Anterior cingulate cortex (tissue), 58 donors: ENCODE measurements around the gene ANO9.

Experiments
- DNase-seq, 58 donors: peaks; one replicate each; lab custom pipeline; 2025; lab: John Stamatoyannopoulos, UW

ANO9 gene

DNA sequence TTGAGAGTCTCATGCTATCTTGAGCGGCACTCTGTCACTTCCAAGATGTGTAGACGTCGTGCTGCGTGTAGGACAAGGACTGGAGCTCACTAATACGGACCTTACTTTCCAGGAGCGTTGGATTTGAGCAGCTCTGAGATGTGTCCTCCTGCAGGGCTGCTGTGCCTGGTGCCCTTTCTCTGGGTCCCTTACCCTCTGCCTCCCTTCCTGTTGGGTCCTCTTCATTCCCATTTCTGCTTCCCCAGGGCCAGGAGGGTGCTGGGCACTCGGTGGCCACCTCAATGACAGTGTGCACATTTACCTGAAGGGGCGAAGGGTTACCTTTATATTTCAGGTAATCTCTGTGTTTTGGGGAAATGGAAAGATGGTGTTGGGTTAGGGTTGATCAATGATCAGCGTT, 12.2 kb upstream of the ANO9 start:
- DNase-seq = no peak

DNA sequence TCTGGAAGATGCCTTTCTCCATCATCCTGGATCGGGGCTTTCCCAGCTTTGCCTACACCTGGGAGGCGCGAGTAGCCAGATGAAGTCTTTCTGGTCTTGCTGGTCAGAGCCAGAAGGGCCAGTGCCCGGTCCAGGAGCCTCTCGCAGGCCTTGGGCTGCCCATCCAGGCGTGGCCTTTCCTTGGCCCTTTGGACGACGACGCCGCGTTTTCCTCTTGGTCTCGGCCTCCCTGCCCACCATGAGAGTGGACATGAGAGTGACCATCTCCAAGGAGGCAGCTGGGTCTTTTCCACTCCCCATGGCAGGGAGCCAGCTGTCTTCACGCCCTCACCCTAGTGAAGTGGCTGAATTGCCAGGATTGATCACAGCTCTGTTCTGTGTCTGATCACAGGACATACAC, 11.8 kb upstream of the ANO9 start:
- no peak for DNase-seq

DNA sequence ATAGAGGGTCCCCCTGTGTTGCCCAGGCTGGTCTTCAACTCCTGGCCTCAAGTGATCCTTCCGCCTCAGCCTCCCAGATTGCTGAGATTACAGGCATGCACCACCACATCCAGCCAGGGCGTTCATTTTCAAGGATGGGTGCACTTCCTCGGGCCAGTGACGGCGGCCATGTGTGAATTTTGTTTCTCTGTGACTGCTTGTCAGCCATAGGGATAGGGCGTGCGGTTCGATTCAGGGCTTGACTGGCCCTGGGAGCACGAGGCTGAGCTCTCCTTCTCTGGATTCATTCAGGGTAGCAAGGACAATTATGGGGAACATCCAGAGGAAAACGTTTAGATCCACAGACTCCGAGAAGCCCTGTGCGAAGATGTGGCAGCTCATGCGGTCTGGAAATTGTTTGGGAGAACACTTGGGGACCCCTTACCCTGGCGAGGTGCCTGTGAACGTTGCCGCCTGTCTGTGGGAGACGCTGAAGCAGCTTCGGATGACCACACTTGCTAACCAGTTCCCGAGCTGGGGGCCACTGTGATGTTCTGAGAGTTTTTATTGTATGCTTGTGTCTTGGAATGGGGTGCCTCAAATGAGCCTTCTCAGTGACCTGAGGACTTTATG, 11.2 kb upstream of the ANO9 start:
- no peak for DNase-seq

DNA sequence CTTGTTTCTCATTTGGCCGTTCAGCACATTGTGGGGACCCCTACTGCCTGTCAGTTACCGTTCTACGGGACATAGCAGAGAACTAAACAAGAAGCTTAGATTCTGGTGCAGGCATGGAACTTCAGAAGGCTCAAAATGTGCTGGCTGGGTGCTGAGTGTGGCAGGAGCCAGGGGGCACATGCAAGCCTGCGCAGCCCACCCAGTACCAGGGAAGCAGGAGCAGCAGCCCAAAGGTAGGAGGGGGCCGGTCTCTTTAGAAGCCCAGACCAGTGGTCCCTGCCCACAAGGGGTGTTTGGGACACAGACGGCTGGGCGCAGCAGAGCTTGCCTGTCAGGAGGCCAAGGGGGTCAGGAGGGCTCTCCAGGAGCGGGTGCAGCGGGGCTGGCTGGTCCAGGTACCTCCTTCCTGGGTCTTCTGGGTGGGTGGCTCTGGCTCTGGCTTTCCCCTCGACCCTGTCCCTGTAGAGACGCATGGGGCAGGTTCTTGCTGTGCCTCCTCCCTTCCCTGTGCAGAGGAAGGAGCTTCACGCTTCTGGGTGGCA, 10.5 kb upstream of the ANO9 start:
- no peak for DNase-seq

DNA sequence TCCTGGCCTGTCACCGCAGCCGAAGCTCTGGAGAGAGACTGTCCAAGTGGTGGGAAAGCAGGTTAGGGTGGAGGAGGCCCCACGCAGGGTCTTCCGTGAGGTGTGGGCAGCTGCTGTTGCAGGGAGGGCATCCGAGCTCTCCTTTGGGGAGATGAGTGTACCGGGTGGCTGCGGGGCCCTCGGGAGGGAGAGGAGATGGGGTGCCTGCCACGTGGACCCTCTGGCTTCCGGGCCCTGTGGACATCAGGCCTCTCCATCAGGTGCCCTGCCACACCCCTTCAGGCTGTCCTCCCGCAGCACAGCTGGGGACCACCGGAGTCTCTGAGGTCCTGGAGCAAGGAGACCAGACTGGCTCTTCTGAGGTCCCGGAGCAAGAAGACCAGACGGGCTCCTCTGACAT, 9.9 kb upstream of the ANO9 start:
- DNase-seq = no peak

DNA sequence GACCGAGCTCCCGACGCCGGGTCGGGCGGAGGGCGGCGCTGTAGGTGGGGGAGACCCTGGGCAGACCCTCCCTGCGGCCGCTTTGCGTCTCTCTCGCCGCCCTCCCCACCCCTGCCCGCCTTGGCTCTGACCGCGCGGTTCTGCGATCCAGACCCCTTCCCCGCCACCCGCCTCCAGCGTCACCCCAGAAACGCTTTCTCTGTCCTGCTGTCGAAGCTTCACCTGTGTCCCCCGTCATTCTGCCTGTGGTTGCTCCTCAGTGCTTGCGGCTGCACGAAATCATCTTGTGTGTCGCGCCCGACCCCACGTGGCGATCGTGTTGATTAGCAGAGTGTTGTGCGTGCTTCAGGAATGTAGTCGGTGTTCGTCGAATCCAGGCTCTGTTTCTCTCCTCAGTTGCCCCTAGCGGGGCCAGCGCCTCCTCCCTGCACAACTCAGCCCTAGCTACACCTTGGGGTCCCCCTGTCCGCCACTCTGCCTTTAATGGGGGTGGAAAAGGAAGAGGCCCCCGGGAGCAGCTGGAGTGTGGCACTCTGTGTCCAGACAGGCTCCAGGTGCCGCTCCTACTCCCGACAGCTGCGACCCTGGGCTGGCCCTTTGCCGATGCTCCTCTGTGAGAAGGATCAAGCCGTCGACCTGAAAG, 9.1 kb upstream of the ANO9 start:
- DNase-seq = peak in 48 of 58 donors; percentile 9 to 73 (median 45)

DNA sequence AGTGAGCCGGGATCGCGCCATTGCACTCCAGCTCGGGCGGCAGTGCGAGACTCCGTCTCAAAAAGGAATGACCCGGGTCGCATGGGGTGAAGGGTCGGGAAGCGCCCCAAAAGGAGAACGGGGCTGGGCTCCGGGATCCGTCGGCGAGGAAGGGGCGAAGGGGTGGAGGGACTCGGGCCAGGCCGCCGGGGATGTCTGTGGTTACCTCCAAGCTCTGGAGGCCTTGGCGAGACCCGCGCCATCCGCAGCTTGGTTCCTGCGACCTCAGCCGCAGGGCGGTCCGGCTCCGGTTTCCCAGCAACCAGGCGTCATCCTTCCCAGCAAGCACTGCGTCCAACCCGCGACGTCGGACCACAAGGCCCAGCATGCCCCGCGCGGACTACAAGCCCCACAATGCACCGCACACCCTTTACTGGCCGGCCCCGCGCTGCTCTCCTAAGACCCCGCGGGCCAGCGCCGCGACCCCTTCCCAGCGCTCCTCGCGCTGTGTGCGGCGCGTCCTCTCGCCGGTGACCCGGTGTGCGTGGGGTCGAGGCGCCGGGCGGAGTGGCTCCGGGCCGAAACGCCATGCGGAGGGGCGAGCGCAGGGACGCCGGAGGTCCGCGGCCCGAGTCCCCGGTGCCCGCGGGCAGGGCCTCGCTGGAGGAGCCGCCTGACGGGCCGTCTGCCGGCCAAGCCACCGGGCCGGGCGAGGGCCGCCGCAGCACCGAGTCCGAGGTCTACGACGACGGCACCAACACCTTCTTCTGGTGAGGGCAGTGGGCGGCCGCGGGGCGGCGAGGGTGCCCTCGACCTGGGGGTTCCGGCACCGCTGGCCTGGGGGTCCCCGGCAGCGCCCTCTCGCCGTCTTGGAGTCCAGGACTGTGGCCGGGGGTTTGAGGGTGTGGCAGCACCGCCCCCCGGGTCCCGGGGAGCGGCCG, 8.3 kb upstream of the ANO9 start, which contains the start of gene PTDSS2:
Gene PTDSS2, plus strand, starts transcription at position 391 of the 920 bp plus-strand sequence. Its CDS starts 177 bp downstream, at position 568.
- peak; percentile 51 to 97 (median 93) for DNase-seq

DNA sequence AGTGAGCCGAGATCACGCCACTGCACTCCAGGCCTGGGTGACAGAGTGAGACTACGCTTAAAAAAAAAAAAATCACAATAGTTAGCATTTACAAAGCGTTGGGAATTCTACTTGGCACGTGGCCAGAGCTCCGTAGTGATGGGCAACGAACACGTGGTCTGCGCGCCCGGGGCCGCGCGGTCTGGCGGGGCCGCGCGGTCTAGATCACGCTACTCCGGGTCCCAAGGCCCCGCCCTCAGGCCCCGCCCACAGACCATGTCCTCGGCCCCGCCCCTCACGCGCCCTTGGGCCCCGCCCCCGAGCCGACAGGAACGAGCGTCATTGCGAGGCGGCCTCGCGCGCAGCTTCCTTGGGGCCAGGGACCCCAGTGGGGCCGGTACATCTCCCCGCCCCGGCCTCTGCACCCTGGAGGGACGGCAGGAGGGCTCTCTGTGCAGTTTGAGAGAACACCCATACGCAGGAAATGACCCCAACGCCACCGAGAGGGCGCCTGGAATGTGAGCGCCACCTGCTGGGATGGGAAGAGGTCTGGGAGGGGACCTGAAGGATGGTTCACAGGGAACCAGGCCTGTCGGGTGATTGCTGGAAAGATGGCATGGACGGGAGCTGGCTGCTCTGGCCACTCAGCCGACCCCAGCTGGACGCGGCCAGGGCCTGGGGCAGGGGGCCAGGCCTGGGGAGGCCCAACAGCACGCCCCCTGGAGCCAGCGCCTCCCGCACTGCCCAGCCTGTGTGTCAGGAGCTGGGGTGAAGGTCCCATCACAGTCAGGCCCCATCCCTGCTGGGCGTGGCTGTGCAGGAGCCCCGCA, 6.3 kb upstream of the ANO9 start:
- peak; percentile 50 to 97 (median 89) for DNase-seq

DNA sequence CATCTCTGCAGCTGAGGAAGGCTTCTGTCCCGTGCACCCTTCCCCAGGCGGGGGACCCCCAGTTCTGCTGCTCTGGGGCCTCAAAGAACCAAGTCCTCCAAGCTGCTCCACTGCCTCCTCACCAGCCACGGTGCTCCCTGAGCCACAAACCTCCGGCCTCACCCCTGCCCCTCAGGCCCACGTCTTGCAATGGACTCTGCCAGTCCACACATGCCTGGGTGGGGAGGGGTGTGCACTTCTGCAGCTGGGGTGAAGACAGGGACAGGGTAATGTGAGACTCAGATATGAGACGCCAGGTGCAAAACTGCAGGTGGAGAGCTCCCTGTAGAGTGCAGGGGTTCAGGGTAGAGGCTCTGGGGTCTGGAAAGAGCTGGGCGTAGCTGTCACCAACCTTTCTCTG, 5.1 kb upstream of the ANO9 start:
- DNase-seq = no peak

DNA sequence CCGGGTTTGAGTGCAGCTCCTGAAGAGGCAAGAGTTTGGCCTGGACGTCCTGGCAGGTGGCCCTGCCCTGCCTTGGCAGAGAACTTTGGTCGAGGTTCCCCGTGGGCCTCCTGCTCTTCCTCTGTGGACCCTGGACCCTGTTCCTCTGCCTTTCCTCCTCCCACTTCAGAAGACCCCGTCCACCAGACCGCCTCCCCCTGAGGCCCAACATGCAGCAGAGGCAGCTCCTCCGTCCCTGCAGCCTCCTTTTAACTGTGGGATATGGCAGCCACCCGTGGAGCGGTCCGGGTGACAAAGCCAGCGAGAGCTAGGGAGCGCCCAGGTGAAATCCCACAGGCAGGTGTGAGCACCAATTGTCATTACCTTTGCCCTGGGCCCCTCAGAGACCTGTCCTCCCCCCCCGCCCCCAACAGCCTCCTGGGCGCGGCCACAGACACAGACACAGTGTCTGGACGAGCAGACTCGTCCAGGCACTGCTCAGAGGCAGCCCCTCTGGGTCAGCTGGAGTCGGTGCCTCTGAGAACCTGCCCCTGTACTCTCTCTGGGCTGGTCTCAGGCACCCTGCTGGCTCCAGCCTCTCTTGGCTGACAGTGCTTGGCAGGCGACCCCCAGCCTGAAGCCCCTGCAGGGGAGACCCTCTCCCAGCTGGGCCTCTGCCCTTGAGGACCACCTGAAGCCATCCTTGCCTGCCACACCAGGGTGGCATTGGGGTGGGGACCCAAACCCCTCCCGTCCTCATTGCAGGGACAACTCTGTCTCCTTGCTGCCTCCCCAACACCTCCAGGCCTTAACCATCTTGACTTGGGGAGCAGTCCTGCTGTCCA, 4.2 kb upstream of the ANO9 start:
- DNase-seq = no peak

DNA sequence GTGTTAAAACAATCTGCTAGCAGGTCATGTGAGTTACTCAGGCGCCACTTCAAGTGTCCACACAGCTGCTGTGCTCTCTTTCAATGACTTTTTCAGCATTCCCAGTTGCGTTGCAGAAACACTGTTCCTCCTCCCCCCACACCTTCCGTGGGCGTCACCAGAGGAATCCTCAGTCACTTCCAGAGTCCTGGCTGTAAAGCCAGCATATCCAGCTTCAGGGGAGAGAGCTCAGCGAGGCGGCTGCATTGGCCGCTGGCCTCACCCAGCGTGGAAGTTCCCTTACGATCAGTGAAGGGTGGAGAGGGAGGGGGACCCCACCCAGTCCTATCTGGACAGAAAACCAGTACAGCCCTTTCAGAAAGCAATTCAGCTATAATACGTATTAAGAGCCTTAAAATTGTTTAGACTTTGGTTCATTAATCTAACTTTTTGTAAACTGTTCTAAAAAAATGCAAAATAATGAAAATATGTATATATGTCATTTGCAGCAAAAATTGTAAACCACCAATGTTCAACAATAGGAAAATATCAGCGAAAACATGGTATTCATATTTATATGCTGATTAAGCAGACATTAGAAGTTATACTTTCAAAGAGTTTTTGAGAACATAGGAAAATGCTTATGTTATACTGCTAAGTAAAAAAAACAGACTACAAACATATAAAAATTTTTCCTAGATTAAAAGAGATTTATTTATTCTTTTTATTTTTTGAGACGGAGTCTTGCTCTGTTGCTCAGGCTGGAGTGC, 2.8 kb upstream of the ANO9 start:
- no peak for DNase-seq

DNA sequence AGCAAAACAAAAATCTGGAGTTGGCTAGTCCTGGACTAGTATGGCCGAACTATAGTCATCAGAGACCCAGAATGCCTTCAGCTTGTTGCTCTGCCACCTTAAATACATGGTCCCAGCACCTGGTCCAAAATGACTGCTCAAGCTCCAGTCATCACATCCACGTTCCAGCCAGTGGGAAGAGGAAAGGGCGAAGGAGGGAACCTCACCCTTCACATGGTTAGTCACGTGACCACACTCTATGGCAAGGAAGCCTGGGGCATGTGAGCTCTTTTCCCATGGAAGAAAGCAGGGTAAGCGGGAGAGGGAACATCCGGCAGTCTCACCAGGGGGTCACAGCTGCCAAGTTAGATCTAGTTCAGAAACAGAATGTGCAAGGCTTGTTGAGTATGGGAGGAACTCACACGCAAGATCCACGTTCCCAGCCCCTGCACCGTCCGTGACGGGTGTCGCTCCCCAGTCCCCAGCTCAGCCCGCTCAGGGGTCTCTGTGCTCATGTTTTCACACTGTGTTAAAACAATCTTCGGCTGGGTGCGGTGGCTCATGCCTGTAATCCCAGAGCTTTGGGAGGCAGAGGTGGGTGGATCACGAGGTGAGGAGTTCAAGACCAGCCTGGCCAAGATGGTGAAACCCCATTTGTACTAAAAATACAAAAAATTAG, 1.9 kb upstream of the ANO9 start:
- no peak for DNase-seq

DNA sequence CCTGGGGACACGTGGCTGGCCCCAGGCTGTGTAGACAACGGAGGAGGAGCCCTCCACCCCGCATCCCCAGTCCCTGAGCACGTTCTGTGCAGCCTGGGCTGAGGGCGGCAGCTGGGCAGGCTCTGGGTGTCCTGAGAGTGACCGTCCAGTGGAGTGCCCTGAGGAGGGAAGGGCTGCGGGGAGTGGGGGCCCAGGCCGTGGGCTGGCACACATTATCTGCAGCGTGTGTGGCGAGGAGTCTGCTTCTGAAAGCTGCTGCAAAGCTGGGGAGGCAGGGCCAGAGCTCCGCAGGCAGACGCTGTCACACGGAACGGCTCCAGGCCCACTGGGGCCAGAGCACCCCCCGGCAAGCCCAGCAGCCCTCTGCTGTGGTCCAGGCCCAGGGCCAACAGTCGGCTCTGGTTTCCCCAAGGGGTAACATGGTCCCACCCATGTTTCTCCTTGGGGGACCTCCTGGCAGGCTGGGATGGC, 835 bp upstream of the ANO9 start:
- DNase-seq = no peak

DNA sequence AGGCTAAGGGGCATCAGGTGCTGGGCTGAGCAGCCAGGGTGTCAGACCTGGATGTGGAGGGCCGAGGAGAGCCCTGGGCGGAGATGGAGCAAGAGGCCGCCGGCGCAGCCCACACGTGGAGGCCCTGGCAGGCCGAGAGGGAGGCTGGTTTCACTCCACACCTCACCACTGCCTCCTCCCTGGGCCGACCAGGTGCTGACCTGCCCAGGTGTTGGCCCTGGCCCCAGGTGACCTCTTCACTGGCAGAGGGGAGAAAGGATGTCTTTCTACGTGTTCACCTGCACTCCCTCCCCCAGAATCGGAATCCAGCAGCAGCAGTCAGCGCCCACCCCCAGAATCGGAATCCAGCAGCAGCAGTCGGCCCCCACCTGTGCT, 781 bp downstream of the ANO9 start:
- DNase-seq = no peak

DNA sequence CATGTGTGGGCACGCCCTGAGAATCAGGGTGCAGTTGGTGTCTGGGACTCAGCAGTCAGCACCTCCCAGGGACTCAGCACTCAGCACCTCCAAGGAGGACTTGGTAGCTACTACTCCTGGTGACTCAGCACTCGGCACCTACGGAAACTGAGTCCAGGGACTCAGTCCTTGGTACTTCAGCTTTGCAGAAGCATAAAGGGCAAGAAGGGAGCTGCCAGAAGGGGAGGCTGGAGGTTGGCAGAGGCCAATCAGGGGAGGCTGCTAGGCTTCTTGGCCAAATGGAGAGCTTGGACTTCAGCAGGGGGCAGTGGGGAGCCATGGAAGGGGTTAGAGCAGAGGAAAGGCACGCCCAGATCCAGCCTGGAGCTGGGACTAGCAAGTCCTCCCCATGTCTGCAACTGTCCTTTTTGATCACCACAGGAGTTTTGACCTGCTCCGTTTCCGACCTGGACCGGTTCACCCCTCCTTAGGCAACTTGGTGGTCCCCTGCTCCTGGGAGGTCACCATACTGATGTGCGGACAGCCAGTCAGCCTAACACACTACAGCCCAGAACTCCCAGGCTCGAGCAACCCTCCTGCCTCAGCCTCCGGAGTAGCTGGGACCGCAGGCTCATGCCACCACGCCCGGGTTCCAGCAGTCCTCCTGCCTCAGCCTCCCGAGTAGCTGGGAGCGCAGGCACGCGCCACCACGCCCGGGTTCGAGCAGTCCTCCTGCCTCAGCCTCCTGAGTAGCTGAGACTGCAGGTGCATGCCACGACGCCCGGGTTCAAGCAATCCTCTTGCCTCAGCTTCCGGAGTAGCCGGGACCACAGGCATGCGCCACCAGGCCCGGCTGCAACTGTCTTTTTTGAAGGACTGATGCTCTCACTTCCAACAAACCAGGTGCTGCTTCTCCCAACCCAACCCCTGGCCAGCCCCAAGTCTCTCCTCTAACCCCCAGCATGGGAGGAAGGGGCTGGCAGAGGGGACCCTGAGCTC, 1.5 kb downstream of the ANO9 start:
- no peak for DNase-seq

DNA sequence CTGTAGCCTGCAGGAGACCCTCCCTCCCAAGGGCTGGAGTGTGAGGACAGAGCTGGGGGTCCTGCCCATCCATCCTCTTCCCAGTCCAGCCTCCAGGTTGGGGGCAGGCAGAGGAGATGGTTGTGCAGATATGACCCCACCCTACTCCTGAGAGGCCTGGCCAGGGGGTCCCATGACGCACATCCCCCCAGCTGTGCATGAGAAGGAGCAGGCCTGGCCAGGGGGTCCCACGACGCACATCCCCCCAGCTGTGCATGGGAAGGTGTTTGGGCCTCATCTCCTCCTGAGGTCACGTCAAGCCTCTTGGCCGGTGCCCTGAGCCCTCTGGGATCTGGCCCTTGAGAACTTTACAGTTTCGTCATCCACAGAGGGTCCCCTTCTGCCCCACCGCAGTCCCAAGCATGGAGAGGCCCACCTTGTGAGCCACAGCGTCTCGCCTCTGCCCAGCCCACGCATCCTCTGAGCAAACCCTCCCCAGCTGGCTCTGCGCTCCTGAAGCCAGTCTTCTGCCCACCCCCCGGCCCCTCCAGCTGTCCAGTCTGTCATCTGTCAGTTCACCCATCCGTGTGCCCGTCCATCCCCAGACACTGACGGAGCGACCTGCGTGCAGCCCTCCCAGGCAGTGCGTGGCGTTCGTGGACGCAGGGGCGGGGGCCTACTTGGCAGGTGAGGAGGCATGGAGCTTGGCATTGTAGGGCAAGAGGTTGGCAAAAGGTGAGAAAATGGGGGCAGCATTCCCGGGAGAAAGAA, 2.3 kb downstream of the ANO9 start:
- no peak for DNase-seq
